HG02884 (cell line): ENCODE results near the gene IGSF8.
A peak's percentile ranks its signal among the peaks of the same experiment; 100 is the strongest.

Experiments used
- ATAC-seq: cut with Tn5 transposase; IDR thresholded peaks from one replicate; pipeline ENCODE4 v1.9.1; 2021; ENCODE audit warnings: mild to moderate bottlenecking, moderate library complexity; ENCODE audit not compliant: unreplicated experiment

IGSF8 gene

GRCh38 chr1:160107512-160107911 is 9.1 kb upstream of the IGSF8 start:
- ATAC-seq: no peak

- ATAC-seq: no peak
Observed at GRCh38 chr1:160105155-160105554, 6.7 kb upstream of the IGSF8 start.

GRCh38 chr1:160104486-160104885 is 6.1 kb upstream of the IGSF8 start:
- ATAC-seq: no peak

- ATAC-seq: no peak
Observed at GRCh38 chr1:160103658-160104408, 5.4 kb upstream of the IGSF8 start.

- ATAC-seq: no peak
Observed at GRCh38 chr1:160101717-160102522, 3.5 kb upstream of the IGSF8 start.

GRCh38 chr1:160101037-160101716 is 2.8 kb upstream of the IGSF8 start:
- ATAC-seq: no peak

GRCh38 chr1:160099716-160100375 is 1.4 kb upstream of the IGSF8 start:
- ATAC-seq: no peak

GRCh38 chr1:160098852-160099561 is 588 bp upstream of the IGSF8 start:
- peak; percentile 87 for ATAC-seq

GRCh38 chr1:160097151-160097910 is 1.1 kb downstream of the IGSF8 start:
- no peak for ATAC-seq

- ATAC-seq: no peak
Observed at GRCh38 chr1:160096274-160097116, 1.9 kb downstream of the IGSF8 start.

- ATAC-seq: no peak
Observed at GRCh38 chr1:160095382-160096105, 2.9 kb downstream of the IGSF8 start.

- ATAC-seq: no peak
Observed at GRCh38 chr1:160094806-160095205, 3.6 kb downstream of the IGSF8 start.

GRCh38 chr1:160094291-160094625 is 4.2 kb downstream of the IGSF8 start:
- no peak for ATAC-seq

GRCh38 chr1:160093624-160094290 is 4.7 kb downstream of the IGSF8 start:
- no peak for ATAC-seq

- no peak for ATAC-seq
Observed at GRCh38 chr1:160093069-160093395, 5.4 kb downstream of the IGSF8 start.

- ATAC-seq: no peak
Observed at GRCh38 chr1:160092366-160093068, 5.9 kb downstream of the IGSF8 start.

GRCh38 chr1:160091666-160092223 is 6.7 kb downstream of the IGSF8 start:
- no peak for ATAC-seq
